Suppressor macrophage treated with lipopolysaccharide for 1 hour (primary cell): ENCODE data around the gene IFNGR1.
A peak's percentile ranks its signal among the peaks of the same experiment; 100 is the strongest.

Experiments used
- DNase-seq, 3 donors: peaks; one replicate each; pipeline ENCODE4 v3.0.0-alpha.2; 2020 to 2022

The IFNGR1 gene

DNA sequence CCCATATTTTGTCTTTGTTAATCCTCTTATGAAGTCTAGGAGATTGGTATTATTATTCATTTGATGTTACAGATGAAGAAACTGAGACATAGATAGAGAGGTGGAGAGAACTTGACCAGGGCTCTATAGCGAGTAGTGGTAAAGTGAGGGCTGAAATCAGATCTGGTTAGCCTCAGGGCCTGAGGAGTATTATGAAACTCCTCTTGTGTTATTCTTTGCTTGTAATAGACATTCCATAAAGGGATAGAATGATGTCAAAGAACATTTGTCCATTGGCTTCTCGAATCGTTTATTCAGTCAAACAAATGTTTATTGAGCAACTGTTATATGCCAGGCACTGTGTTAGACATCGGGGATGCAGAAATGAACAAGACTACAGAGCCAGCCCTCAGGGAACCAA, 45.7 kb downstream of the IFNGR1 start, which contains the start of gene IL22RA2:
IL22RA2 (minus strand) TSS at position 144 of the 400 bp plus-strand sequence. CDS start 11,895 bp downstream, outside the sequence.
- DNase-seq, result no peak

DNA sequence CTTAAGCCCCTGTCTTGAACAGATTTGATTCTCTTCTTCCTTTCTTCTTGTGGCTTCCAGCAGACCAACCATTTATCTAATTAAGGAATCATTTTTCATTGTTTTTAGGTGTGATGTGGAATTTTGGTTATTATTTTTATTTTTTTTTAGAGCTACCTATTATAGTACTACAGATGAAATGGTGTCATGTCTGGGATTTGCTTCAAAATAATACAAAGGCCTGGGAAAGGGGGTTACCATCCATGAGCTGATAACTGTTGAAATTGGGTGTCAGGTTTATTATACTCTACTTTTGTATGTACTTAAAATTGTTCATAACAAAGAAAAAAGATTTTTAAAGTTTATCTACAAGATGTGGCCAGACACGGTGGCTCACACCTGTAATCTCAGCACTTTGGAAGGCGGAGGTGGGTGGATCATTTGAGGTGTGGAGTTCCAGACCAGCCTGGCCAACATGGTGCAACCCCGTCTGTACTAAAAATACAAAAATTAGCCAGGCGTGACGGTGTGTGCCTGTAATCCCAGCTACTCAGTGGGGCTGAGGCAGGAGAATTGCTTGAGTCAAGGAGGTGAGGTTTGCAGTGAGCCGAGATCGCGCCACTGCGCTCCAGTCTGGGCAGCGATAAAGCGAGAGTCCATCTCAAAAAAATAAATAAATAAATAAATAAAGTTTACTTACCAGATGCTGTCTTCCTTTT, 46.3 kb downstream of the IFNGR1 start:
- DNase-seq, result no peak

DNA sequence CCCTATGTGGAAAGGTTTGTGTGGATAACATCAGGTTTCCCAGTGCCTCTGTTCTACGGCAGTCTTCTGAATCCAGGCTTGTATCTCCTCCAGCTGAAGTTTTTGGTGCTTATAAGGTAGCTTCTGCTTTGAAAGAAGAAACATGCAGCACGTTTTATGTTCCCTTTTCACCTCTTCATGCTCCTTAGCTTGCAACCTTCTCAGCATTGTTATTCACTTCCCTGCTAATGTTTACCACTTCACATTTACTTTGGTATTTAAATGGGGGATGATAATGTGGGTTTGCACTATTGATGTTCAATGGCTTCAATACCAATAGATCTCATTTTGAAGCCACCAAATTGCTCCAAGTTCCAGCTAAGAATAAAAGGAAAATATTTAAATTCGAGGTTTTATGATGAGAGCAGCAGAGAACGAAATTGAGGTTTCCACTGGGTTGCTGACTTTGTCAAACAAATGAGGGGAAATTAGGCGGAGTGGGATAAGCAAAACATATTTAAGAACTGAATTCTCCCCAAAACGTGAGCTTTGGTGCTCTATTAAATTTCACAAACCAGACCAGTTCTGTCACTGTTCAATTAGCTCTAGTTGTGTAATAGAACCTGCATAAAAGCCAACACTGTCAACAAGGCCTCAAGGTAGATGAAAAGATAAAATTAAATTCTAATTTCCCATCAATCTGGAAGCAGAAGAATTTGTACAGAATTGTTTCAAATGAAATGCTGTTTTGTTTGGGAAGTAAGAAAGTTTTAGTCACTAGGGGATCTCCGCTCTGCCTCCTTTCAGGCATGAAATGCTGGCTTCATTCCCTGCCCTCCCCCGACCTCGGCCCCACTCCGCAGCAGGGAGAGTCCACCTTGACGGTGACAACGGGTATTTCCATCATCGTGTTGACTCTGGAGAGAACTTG, 47.1 kb downstream of the IFNGR1 start:
- DNase-seq, result peak in 2 of 3 donors; percentile 27 to 34

DNA sequence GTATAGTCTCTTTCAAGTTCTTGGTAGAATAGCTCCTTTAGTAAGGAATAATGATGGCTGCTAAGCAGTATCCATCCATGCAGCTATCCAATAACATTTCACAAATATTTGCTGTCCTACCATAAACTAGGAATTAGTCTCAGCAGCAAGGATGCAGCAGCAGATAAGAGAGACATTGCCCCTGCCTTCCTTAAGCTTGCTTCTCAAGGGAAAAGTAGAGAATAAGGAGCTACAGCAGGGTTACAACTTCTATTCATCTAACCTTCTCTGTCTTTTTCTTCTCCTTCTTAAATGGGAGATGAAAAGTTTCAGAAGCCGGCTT, 48.2 kb downstream of the IFNGR1 start:
- no peak for DNase-seq

DNA sequence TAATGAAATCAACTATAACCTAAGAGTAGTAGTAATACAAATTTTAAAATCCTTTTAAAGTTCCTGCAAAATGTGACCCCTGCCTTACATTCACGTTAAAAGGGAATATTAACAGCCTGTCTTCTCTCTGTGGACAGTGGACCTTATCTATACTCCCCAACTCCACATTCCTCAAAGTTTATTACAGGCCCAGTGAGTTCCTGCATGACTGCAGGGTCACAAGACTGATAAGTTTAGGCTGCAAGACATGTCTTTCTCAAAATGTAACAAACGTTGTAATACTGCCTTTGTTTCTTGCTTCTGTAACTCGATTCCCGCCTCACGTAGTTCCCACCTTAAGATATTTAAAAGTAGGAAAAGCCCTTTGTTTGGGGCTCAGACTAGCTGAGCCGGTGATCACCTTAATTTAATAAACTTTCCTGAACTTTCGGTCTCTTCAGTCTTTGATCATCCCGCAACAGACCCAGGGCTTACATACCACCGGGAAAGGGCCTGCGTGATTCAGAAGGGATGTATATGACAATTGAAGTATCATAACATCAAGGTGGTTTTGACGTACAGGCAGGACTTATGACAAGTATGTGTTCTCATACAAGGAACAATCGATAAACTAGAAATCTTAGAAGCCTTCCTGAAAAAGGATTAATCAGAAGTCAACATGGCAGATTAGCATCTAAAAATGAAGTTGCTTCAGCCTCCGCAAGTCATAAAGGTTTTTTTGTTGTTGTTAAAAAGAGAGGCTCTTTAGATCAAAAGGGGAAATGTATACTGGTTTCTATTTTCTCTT, 48.7 kb downstream of the IFNGR1 start:
- no peak for DNase-seq

DNA sequence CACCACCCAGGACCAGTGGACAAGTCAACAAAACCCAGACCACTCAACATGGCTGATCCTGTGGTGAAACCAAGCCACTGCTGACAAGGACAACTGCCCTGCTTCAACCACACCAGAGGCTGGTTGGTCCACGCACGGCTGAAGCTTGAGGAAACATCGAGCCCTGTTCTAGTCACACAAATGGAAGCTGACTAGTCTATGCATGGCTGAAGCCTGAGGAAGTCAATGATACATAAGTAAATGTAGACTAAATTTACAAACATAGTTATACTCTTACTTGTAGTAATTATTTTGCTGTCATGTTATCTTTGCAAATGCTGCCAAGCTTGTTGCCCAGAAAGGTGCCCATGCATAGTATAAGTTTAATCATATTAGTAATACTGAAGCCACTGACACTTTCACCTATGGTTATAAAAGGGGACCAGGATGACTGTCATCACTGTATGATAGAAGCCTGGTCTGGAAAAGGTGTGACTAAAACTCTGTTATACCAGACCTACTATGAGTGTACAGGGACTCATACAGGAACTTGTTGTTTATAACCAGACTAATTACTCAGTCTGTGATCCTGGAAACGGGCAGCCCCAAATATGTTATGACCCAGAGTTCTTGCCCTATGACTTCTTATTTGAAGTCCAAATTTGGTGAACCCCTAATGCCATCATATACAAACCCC, 51.3 kb downstream of the IFNGR1 start:
- no peak for DNase-seq

DNA sequence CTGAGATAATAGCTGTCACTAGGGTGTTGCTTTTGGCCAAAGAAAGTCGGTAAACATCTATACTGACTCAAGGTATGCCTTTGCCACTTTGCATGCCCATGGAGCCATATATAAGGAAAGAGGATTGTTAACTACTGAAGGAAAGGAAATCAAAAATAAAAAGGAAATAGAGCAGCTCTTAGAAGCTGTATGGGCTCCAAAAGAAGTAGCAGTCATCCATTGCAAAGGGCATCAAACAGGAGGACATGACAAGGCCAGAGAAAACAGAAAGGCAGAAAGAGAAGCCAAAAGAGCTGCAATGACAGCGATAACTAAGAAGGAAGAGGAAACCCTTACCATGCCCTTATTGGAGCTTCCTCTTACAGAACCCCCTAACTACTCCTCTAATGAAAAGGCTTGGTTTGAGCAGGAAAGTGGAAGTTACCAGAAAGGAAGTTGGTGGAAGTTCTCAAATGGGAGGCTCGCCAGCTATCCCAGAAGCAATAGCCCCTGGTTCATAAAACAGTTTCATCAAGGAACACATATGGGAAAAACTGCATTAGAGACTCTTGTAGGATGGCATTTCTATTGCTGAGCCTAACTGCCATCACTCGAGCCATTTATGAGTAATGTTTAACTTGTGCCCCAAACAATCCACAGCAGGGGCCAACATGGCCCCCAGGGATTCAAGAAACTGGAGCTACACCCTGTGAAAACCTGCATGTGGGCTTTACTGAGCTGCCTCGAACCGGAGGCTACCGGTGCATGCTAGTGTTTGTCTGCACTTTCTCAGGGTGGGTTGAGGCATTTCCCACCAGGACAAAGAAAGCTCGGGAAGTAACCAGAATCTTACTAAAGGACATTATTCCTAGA, 52.7 kb downstream of the IFNGR1 start:
- peak; percentile 69 to 81 (median 78) for DNase-seq

DNA sequence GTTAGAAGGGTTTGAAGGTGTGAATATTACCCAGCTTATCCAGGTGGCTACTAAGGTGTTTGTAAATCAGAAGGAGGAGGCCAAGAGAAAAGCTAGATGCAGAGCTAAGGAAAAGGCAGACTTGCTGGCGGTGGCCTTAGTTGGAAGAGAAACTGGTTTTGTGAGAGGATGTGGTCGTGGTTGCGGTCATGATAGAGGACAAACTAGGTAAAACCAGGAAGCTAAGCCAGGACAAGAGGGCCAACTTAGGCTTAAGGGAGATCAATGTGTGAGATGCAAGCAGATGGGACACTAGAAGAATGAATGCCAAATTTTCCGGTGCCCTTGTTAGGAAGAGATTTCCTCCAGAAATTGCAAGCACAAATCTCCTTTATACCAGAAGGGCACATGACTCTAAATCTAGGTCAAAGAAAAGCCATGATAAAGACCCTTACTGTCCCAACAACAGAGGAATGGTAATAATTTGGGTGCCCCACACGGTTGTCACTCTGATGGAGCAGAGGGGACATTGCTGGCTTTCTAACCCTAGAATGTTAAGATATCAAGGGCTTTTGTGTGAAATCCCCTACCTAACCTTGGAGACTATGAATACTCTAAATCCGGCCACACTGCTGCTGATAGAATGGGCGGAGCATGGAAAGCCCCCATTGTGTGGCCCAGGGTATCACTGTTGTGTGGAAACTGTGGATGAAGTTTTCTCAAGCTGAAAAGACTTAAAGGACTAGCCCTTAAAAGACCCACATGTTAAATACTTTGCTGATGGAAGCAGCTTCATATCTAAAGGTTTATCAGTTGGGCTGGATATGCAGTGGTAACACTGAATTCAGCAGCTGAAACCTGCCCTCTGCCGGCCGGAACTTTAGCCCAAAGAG, 53.6 kb downstream of the IFNGR1 start:
- no peak for DNase-seq

DNA sequence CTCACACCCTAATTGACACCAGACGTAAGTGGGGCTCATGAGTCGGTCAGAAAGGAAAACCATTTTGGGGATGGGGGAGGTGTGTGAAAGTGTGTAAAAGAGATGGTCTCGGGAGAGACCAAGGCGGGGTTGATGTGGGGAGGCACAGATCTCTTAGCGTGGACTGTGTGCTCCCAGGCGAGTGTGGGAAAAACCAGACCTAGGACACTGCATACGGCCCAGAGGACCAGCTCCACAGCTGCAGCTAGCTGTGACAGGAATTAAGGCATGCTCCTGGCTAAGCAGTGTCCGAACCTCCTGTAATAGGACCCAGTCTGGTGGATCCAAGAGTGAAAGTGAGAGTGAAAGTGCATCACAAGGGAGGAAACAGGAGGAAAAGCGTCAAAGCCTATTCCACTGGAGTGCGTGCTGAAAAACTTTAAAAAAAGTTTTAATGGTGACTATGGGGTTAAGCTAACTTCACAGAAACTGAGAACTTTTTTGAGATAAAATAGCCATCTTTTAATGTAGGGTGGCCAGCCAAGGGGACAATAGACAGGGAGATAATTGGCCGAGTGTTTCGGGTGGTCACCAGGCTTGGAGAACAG, 55.4 kb downstream of the IFNGR1 start:
- no peak for DNase-seq

DNA sequence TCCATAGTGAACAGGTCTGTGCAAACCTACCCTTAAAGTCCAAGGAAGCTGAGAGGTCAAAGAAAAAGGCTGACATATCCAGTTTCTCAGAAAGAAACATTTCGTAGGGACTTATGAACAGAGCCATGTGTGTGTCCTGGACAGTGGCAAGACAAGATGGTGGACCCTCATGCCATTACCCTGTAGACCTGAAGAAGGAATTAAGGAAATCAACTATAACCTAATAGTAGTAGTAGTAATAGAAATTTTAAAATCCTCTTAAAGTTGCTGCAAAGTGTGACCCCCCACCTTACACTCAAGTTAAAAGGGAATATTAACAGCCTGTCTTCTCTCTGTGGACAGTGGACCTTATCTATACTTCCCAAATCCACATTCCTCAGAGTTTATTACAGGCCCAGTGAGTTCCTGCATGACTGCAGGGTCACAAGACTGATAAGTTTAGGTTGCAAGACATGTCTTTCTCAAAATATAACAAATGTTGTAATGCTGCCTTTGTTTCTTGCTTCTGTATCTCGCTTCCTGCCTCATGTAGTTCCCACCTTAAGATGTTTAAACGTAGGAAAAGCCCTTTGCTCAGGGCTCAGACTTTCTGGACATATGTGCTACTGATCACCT, 56.4 kb downstream of the IFNGR1 start:
- peak in 1 of 3 donors; percentile 37 for DNase-seq

DNA sequence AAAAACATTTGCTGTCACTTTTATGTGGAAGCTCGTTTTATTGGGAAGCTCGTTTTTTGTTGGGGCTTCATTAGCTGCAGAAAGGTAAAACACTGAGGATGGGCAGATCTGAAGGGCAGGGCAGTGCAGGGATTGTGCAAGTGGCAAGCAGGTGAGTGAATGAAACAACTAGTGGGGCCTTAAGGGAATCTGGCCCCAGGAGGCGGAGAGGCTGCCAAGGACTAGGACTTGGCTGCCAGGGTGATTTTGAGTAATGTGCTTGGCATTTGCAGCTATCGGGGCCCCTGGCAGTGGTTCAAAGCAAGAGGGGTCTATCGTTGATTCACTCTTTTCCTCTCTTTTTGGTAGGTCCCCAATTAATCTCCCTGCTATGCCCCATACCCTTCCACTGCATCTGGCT, 57.2 kb downstream of the IFNGR1 start:
- no peak for DNase-seq

DNA sequence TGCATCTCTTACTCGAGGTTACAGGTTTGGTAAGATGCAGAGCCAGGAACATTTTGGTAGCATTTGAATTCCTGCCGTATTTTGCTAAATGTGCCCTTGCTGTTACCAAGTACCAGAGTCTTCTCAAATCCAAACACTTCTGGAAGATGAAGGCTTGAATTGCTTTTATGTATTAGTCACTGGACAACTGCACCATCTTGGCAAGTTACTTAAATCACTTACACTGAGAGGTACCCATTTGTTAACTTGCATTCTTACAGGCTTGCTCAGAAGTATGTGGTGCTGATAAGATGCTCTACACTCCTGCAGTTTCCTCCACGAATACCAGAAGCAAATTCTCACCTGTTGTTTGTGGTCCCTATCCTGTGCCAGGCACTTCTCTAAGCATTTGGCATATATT, 58.4 kb downstream of the IFNGR1 start:
- DNase-seq, result no peak

DNA sequence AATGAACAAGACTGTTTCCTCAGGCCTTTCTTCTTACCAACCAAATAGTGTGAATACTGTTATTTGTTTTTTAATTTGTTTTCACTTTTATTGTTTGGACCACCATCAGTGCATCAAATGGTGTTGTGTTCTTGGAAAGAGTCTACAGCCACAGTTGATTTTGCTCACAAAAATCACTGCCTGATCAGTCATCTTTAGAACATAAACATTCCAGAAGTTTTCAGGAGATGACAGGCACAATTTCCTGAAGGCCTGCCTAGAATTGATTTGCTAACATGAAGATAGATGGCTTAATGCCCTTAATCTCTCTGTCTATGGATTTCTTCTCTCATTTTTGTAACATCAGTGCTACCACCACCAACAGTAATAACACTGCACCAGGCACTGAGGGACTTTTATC, 59.3 kb downstream of the IFNGR1 start:
- no peak for DNase-seq

DNA sequence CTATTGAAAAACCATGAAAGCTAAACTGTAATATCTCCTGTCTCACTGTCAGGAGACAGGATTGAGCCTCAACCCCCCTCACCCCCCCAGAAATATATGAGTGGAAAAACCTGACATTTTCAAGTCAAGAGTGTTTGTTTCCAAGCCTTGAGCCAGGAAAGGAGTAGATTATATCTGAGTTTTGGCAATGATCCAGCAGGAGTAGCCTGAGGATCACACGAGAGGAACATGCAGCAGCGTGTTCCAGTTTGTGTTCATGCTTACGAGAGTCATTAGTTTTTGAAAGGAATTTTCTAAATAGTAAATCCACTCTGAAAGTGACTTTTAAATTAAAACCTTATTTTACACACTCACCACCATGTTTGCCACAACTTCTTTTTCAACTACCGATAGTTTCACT, 61.6 kb downstream of the IFNGR1 start:
- DNase-seq, result no peak

DNA sequence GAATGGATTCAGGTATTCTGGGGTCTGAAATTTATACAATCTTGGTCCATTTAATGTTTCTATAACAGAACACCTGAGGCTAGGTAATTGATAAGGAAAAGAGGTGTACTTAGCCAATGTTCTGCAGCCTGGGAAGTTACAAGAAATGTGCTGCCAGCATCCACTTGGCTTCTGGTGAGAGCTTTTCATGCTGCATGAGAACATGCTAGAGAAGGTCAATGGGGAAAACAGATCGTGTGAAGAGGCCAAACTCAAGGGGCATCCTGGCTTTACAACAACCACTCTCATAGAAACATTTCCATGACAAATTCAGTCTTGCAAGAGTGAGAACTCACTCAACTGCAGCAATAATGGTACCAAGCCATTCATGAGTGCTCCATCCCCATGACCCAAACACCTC, 62.5 kb downstream of the IFNGR1 start:
- DNase-seq, result no peak

DNA sequence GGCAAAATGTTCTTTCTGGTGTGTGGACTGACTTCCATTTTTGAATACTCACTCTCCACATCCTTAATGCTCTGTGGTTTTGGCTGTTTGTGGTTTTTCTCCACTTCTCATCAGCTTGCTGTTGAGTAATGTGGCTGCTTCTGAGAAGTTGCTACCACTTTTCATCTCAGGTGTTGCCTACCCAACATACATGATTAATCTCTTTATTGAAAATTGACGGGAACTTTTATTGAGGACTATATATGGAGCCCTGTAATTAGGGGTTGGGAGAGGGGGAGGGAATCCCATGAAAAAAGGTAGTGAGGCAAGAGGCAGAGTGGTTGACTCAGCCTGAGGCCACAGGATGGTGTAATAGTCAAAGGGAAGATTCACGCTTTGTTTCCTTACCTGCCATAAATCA, 63.4 kb downstream of the IFNGR1 start:
- DNase-seq, result peak; percentile 63 to 75 (median 69)

DNA sequence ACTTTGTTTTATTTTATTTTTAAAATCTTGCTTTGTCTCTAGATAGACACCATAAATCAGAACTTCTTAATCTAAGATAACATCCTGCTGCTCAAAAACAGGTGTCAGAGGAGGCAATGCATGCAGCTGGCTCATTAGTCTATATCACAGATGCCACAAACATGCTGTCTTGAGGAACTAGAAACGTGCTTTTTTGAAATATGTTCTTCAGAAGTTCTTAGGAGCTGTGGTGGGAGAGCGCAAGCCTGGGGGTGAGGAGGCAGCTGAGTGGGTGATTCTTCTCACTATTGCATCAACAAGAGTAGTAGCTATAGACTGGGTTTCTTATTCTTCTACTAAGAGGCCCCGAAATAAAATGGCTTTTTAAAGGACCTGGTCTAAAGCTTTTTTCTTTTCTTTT, 69.1 kb downstream of the IFNGR1 start:
- DNase-seq, result peak; percentile 63 to 67 (median 63)

DNA sequence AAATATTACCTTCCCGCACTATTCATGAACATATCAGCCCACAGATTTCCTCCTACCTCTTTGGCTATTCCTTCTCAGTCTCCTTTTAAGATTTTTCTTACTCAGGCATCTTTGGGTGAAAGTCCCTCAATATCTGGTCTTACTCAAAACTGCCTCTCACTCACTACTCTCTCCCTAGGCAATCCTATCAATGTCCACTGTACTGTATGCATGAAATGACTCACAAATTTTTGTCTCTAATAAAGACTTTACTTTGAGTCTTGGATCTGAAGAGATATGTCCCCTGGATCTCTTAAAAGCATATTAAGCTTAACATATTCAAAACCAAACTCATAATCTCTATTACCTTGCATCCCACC, 70.2 kb downstream of the IFNGR1 start:
- DNase-seq, result no peak

DNA sequence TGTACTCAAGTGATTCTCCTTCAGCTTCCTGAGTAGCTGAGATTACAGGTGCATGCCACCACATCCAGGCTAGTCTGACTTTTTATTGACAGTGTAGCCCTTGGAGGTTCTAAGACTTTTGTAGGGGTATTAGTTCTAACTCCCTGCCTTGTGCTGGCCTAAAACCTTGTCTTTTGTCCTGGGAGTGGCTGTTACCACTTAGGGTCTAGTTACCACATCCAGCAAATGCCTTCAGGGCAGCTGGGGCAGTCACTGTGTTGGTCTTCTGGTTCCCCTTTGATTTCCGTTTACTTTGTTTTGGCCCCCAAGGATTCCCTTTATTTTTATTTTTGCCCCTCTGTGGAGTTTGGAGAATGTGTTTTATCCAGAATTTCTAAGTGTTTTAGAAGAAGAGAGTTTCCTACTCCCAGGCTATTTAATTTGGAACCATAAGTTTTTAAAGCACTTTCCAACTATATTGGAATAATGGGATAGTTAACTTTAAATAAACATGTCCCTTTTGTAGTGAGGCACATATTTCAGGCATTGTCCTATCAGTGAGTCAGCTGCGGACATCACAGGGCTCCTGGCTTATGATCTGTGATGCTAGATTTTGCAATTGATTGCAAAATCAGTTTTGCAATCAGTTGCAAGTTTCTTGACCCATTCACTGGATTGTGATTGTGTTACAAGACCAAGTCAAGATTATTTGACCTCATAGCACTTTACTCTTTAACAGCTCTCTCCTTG, 70.7 kb downstream of the IFNGR1 start:
- DNase-seq, result peak; percentile 85 to 96 (median 95)
